SK-N-DZ (cell line): Measurements from ENCODE around the gene CFAP52. TPM values are rescaled to one million over a fixed set of nuclear protein-coding genes. Genes with fewer than 3 reads are reported as not detected.
"Not testable (repeated sequence)": the region's sequence is repeated elsewhere in the genome, so short reads cannot be mapped to it uniquely, and the experiment has no call there.

Experiments used
- DNase-seq: peaks from one replicate; pipeline ENCODE4 v3.0.0-alpha.2; 2015; ENCODE audit warnings: low spot score
- polyA plus RNA-seq, 2 experiments: library from polyadenylated mRNA; depleted of rRNA; stranded (reverse); fragments of >200 nt; gene quantifications; 2 replicates each; pipeline ENCODE4 v1.2.3, GENCODE V29; 2014

Gene CFAP52, protein sequence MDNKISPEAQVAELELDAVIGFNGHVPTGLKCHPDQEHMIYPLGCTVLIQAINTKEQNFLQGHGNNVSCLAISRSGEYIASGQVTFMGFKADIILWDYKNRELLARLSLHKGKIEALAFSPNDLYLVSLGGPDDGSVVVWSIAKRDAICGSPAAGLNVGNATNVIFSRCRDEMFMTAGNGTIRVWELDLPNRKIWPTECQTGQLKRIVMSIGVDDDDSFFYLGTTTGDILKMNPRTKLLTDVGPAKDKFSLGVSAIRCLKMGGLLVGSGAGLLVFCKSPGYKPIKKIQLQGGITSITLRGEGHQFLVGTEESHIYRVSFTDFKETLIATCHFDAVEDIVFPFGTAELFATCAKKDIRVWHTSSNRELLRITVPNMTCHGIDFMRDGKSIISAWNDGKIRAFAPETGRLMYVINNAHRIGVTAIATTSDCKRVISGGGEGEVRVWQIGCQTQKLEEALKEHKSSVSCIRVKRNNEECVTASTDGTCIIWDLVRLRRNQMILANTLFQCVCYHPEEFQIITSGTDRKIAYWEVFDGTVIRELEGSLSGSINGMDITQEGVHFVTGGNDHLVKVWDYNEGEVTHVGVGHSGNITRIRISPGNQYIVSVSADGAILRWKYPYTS
- not detected in 2 replicates for polyA plus RNA-seq (2014; cell fraction: cytosol; rRNA removed)
- not detected in 2 replicates for polyA plus RNA-seq (2014; cell fraction: nucleus; rRNA removed)

DNA sequence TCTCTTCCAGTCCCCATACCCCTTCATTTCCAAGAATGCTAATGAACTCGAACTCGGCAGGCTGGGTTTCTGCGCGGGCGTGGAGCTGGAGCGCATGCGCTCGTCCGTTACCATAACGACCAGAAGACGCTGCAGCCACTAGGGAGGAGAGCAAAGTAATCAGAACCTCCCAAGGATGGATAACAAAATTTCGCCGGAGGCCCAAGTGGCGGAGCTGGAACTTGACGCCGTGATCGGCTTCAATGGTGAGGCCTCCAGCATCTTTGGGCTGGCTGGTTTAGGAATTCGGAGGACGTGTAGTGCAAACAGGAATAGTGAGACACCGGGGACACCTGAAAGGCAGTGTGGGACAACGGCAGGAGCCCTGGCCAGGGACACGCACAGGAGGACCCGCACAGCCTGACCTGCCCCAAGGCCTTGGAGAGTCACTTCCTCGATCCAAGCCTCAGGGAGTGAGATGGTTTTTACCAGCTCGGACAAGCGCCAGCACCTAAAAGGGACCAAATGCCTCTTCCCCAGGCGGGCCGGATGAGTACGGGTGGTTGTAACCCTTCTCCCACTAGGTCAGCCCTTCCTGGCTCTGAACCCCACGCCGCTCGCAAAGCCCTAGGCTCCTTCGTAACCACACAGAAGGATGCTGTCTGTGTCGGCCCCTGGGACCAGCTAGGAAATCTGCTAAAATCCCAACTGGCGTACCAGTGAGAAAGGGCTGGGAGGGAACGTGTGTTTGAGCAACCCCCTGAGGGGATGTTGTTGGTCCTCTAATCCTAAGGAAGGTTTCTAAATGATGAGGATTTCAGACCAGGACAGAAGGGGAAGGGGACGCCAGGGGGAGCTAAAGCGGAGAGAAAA is at the start of gene CFAP52:
CFAP52 (plus strand) TSS at position 122 of the 852 bp plus-strand sequence; CDS start at position 176, 54 bp downstream.
- peak; percentile 75 for DNase-seq

DNA sequence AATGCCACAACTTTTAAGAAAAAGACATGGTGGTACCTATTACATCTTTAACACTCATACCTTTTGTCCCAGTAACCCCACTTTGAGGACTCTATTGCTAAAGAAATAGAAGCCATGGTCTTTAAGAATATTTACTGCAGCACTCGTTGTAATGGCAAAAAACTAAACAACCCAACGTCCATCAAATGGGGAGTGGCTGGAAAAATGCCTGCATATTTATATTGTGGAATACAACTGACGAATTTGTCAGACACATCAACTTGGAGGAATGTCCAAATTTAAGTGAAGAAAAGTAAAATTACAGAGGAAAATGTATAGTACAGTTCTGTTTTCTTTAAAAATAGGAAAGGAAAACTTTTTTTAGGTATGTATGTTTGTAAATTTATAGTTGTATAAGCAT is 48.7 kb upstream of the CFAP52 start:
- no peak for DNase-seq

DNA sequence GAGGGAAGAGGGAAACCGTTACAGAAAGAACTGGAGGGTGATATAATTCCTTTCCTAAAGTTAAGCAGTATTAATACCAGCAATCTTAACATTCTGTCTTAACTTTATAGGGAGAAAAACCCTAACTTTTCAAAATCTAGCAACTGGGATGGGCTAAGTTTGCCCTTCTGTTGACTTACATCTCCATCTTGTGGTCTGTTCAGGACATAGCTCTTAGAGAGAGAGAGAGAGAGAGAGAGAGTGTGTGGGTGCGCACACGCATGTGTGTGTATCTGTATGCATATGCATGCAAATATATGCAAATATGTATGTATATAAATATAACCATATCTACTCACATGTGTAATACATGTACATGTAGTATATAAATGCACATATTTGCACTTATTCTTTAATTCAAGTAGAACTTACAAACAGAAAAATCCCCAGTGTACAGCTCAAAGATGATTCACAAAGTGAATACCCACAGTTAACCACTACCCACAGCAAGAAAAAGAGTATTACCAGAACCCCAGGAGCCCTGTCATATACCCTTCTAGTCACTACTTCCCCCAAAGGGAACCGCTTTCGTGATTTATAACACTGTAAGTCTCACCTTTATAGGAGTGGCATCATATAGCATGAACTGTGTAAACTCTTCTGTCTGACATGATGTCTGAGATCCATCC is 47.3 kb upstream of the CFAP52 start:
- DNase-seq: no peak

DNA sequence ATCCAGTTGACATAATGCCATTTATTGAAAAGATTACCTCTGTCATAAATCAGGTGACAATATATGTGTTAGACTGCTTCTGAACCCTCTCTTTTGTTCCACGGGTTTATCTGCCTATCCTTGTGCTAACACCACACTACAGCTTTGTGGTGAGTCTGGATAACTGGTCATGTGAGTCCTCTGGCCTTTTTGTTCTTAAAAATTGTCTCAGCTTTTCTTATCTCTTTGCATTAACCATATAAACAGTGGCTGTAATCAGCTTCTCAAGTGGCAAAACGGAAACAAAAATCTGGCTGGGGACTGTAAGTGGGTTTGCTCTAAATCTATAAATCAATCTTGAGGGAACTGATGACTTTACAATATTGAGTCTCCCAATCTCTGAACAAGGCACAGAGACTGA is 45.4 kb upstream of the CFAP52 start:
- DNase-seq: no peak

DNA sequence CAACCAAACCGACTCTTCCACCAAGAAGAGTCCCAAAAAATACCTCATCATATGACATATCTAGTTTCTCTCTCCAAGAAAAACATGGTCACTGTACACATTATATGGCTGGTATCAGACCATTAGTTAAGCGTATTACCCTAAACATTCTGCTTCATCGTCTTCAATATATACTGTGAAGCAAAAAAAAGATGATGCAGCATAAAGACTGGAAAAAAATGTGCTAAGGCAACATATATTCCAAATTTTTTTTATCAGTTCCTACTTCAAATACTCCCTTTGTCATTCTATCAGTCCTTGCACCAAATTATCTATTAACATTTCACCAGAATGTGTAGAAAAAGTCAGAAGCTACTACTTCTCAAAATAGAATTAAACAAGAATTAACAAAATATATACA is 43.7 kb upstream of the CFAP52 start:
- DNase-seq: no peak

DNA sequence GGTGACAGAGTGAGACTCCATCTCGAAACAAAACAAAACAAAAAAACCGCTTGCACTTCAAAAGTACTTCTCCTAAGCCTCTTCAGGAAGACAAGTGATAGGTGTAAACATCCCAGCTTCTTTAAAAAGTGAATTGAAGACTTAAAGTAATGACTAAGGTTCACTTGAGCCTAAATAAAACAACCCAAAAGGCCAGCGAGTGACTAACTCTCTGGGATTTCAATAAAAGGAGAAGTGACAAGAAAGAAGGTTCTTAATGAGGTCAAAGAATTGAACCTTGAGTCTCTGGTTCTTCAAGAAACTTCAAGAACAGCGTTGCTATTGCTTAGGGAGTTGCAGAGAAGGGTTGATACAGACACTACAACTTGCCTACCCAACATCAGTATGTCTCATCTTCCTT is 43.0 kb upstream of the CFAP52 start:
- no peak for DNase-seq

DNA sequence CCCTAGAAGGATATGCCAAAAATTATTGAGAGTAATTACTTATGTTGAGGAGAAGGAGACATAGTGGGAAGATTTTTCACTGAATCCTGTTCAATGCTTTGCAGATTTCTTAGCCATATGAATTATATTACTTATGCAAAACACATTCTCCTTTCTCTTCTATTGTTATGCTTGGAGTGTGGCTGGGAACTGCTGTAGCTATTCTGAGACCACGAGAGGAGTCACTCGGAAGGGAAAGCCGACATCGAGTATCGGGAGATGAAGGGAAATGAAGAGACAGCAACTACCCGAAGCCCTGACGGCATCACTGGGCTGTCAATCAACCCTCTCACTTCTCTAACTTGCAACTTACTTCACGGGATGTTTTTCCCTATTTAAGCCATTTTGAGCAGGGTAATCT is 40.4 kb upstream of the CFAP52 start:
- DNase-seq: no peak

DNA sequence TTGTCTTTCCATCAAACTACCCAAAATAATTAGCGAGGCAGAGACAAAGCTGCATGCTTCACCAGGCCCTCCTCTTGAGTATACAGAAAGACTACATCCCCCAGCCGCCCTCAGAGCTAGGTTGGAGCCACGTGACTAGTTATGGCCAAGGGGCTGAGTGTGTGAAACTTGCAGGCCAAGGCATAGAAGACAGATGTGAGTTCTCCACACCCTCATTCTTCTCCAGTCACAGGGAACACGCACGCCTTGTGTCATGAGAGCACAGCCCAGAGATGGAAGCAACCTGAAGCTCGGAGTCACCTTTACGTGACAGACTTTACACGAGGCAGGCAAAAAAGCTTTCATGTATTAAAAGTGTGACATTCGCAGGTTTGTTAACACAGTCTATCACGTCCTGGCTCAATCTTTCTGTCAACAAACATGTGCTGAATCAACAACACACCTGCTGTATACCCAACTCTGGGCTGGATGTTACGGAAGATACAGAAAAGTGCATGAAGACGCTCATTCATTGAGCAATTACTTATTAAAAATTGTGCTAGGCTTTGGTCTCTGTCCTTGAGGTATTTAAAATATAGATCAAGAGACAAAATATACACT is 39.2 kb upstream of the CFAP52 start:
- no peak for DNase-seq

DNA sequence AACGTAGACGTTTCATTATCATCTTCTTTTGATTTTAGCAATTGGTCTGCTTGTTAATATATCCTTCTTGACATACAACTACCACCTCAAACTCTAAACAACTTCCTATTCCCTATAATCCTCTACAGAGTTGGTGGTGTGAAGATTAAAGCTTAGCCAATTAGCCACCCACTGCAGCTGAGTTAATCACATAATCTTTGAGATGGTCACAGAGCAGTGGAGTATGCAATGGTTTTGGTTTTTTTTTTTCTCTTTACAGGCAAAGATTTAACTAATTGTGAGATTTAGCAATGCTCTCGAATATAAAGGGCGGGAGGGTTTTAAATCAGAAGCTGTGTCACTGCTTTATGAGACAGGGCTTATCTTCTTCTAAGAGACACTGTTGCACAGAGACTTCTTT is 37.8 kb upstream of the CFAP52 start:
- DNase-seq: no peak

DNA sequence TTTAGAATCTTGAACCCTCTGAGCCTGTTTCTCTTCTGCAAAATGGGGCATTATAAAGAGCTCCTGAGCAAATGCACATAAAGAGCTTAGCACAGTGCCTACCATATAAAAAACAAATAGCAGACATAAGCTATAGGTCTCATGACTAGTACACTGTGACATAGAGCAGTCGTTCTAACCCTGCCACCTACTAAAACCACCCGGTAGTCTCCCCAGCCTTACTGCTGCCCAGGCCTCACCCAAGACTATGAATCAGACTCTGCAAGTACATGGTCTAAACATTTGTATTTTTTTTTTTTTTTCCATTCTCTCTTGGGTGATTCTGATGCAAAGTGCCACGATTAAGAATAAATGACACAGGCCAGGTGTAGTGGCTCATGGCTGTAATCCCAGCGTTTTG is 34.7 kb upstream of the CFAP52 start:
- no peak for DNase-seq

DNA sequence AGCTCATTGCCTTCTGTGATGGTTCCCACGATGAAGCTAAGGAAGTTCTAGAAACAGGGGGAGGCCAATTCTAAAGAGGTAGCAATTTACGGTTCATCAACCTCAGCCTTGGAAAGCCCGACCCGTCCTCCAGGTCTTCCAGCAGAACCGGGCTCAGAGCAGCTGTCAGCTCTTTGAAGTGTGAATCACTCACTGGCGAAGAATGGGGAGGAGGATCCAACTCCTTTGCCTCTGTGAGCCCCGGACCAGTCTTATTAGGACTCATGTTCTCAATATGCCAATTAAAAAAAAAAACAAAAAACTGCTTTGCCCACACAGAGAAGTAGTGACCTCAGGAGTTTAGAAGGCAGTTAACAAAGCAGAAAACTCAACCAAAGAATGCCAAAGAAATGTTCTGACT is 32.2 kb upstream of the CFAP52 start:
- no peak for DNase-seq

DNA sequence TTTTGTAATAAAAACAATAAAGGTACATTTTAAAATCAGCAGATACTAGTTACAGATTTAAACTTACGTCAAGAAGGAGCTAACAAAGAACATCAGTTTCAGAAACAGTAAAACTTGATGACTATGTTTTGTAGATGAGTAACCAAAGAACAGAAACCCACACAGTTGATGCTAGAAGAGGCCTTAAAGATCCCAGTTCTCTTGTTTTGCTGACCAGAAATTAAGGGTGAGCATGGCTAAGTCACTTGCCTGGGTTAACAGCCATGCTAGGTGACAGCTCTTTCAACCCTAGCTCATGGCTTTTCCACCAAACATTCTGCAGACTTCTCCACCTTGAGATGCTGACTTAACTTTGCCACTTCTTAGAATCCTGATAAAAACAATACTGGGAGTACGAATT is 27.2 kb upstream of the CFAP52 start:
- no peak for DNase-seq

DNA sequence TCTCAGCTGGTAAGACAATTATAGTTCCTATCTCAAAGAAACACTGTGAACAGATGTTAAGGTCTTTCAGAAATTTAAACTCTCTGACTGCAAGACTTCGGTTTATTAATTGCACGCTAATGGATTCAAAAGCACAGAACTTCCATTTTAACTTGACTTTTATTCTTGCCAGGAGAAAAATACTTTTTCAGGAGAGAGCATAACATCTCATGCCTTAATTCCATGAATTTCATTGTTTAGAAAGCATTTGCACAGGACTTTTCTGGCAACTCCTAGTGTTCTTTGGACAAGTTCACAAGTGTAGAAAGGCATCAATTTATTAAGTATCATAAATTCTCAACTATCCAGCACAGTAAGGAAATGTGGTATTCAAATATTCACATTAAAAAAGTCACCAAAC is 23.3 kb upstream of the CFAP52 start:
- DNase-seq: no peak

DNA sequence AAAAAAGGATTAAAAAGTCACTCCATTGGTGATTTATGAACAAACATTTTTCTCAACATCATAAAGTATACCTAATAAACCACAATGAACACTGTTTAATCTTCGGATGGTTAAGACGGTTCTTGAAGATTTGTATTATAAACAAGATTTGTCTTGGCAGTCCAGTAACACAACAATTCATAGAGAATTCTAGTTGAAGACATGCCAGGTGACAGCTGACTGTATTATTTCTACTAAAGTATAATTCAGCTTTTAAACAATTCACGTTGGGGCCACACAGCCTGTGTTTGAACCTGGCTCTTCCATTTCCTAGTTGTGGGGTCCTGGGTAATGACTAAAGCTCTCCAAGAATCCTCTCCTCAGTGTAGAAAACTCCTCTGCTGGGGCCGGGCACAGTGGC is 22.8 kb upstream of the CFAP52 start:
- no peak for DNase-seq

DNA sequence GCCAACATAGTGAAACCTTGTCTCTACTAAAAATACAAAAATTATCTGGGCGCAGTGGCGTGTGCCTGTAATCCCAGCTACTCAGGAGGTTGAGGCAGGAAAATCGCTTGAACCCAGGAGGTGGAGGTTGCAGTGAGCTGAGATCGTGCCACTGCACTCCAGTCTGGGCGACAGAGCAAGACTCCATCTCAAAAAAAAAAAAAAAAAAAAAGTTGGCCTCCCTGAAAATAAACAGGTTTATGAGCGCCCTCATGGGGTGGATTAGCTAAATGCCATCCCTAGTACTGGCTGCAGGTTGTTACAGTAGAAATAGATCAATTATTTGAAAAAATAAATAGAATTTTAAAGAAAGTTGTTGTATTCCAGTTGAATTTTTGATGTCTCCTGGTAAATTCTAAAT is 21.7 kb upstream of the CFAP52 start:
- DNase-seq: peak; percentile 52

DNA sequence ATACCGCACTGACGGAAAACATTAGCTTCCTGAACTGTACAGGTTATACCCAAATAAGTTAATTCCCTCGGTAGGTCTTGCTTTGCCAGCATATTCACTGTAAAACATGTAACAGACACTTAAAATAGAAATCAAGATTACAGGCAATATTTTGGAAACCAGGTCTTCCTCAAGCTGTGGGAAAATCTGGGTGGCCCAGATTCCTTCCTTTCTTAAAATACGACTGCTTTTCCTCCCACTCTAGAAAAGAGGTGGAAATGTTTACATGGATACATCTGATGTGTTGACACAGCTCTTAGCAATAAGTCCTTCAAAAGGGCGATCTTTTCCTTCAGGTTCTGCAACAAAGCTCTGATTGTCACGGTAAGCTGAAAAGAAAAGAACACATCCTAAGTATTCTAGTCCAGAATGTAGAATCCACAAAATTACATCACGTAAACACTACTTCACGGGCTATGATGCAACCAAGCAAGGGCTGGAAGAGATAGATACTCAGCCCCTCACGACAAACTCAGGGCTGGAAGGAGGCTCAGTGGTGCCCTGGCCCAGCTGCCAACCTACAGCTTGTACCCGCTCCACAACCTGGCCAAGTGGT is 19.2 kb upstream of the CFAP52 start:
- no peak for DNase-seq

DNA sequence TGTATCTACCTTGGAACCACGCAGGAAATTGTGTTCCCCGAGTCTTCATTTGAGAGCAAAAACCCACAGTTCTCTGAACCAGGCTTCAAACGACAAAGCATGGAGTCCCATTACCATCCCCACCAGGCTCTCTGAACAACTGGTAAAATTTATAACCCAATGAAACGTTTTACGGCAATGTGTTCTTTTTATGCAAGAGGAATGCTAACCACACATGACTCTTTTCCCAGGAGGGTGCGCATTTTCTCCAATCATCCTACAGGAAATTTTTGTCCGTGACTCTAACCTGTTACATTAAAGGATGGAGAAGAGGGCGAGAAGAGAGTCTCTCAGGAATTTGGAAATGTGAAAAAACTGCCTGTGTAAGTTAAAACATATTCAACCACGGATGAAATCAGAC is 18.6 kb upstream of the CFAP52 start:
- no peak for DNase-seq

DNA sequence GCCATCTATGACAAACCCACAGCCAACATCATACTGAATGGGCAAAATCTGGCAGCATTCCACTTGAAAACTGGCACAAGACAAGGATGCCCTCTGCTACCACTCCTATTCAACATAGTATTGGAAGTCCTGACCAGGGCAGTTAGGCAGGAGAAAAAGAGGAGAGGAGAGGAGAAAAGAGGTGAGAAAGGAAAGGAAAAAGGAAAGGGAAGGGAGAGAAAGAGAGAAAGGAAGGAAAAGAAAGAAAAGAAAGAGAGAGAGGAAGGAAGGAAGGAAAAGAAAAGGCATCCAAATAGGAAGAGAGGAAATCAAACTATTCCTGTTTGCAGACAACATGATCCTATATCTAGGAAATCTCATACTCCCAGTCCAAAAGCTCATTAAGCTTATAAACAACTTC is 12.3 kb upstream of the CFAP52 start:
- no peak for DNase-seq

DNA sequence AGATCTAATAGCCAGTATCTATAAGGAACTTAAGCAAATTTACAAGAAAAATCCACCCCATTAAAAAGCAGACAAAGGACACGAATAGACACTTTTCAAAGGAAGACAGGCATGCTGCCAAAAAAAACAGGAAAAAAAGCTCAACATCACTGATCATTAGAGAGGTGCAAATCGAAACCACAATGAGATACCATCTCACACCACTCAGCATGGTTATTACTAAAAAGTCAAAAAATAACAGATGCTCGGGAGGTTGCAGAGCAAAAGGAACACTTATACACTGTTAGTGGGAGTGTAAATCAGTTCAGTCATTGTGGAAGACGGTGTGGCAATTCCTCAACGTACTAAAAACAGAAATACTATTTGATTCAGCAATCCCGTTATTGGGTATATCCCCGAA is 10.4 kb upstream of the CFAP52 start:
- no peak for DNase-seq

DNA sequence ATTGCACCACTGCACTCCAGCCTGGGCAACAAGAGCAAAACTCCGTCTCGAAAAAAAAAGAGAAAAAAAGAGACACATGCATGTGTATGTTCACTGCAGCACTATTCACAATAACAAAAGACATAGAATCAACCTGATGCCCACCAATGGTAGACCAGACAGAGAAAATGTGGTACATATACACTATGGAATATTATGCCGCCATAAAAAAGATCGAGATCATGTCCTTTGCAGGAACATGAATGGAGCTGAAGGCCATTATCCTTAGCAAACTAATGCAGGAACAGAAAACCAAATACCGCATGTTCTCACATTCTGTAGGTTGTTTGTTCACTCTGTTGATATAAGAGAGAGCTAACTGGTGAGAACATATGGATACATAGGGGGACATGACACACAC is 9.7 kb upstream of the CFAP52 start:
- DNase-seq: not testable (repeated sequence)

DNA sequence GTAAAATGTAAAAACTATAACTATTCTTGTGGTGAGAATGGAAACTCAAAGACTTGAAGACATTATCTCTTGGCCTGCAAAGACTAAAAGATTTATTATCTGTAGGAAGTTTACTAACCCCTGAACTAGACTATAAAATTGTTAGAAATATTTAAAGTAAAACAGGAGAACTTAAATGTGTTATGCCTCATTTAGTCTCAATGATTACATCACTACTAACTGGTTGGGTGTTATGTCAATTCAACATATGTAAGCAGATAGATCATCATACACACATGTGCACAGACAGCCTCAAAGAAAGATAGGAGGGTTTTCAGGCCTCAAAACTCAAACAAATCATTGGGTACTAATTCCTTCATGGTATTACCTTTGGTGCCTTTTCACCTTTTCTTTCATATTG is 8.4 kb upstream of the CFAP52 start:
- no peak for DNase-seq
